ENCODE measurements around the gene RTF1.

The RTF1 gene

DNA sequence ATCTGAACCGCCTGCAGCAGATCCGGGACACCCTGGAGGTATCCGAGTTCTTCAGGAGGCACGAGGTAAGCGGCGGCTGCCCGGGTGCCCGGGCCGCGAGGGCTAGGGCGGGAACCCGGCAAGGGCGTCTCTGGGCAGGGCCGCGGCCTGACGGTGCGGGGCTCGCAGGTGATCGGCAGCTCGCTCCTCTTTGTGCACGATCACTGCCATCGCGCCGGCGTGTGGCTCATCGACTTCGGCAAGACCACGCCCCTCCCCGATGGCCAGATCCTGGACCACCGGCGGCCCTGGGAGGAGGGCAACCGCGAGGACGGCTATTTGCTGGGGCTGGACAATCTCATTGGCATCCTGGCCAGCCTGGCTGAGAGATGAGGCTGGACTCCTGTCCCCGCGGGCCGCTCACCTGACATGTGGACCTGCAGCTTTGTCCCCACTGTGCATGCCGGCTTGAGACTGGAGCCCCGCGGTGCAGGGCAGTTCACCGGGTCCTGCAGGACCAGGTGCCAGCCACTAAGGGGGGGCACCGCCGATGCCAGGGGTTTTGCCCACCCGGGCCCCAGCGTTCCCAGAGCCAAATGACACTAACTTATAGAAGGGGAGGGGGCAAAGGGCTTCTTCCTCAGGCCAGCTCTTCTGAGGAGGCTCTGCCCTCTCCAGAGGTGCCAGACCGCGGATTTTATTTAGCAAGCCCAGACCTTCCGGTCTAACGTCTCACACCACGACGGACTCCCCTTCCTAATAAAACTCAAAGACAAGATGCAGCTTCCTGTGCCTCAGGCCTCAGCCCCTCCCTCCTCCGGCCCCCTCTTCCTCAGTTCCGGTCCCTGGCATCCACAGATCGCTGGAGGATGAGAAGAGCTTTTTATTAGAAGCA lies 86.1 kb downstream of the RTF1 start:
- peak overlapping the region; percentile 37 for H3K4me3 Mint-ChIP-seq
- H3K9me3 Mint-ChIP-seq: no peaks in the 10 kb centered on the region
- H3K27ac Mint-ChIP-seq: no peak overlapping the region
- peaks cover 59% of the 10 kb centered on the region for H3K27me3 Mint-ChIP-seq
- peaks cover 25% of the 10 kb centered on the region for H3K4me1 Mint-ChIP-seq (ENCODE audit: low read depth)
- H3K36me3 Mint-ChIP-seq (ENCODE audit: low read depth): no peaks in the 10 kb centered on the region

DNA sequence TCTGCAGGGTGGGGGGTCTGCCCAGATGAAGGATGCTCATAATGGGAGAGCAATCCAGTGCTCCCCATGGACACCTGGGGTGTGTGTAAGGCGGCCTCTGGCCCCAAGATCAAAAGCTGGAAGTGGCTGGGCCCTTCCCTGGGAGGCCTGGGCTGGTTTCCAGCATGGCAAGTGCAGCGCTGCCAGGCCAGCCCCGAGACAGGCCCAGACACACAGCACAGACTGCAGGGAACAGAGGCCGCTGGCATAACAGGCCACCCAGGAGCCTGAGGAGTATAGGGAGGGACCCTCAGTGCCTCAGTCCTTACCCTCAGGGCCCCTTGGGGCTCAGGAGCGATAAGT lies 86.7 kb downstream of the RTF1 start:
- no peak overlapping the region for H3K4me3 Mint-ChIP-seq
- no peaks in the 10 kb centered on the region for H3K36me3 Mint-ChIP-seq (ENCODE audit: low read depth)
- H3K9me3 Mint-ChIP-seq: no peaks in the 10 kb centered on the region
- H3K27me3 Mint-ChIP-seq: peaks cover 52% of the 10 kb centered on the region
- H3K27ac Mint-ChIP-seq: no peak overlapping the region
- H3K4me1 Mint-ChIP-seq (ENCODE audit: low read depth): peaks cover 25% of the 10 kb centered on the region

DNA sequence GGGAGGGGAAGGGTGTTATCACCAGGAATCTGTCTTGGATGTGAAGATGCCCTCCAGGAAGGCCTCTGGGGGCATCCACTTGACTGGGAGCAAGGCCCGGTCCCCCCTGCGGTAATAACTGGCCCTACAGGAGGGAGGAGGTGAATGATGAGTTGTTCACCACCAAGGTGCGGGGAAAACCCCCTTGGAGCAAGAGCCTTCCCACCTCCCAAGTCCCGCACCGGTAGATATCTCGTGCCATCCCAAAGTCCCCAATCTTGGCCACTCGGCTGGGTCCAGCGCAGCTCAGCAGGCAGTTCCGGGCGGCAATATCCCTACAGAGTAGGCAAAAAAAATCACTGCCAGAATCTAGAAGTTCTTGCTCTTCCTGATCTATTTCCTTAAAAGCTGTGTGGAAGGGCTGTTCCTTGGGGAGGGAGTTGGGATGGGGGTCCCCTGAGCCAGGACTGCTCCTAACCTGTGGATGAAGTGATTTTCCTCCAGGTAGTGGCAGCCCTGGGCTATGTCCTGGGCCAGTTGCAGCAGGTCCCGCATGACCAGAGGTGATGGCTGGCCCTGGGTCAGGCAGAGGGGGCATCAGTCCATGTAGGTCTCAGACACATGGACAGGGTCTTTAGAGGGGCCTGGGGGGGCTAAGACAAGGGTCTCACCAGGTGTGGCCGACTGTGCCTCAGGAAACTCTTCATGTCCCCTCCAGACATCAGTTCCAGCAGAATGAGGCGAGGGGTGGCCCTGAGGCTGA lies 88.0 kb downstream of the RTF1 start:
- no peaks in the 10 kb centered on the region for H3K9me3 Mint-ChIP-seq
- no peaks in the 10 kb centered on the region for H3K36me3 Mint-ChIP-seq (ENCODE audit: low read depth)
- H3K27ac Mint-ChIP-seq: no peak overlapping the region
- no peak overlapping the region for H3K4me3 Mint-ChIP-seq
- H3K27me3 Mint-ChIP-seq: peaks cover 40% of the 10 kb centered on the region
- peaks cover 25% of the 10 kb centered on the region for H3K4me1 Mint-ChIP-seq (ENCODE audit: low read depth)

DNA sequence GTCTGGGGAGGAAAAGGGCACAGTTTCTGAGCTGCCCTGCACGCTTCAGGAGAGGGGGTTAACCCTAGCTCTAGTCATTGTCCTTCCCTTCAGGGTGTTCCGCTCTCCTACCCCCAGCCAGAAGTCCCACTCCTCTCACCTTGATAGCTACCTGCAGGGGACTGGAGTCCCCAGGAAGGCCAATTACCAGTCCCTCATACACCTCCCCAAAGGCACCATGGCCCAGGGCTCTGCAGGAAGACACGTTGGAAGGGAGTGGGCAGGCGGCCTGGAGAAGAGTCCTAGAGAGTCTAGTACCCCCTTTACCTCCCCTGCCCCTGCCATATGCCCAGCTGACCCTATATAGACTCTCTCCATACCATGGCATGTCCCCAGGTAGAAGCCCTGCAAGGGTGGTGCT lies 88.9 kb downstream of the RTF1 start:
- Mint-ChIP-seq H3K27me3 (peaks cover 41% of the 10 kb centered on the region), H3K36me3 (ENCODE audit: low read depth) (no peaks in the 10 kb centered on the region), H3K27ac (no peak overlapping the region), H3K4me3 (no peak overlapping the region), H3K9me3 (no peaks in the 10 kb centered on the region), H3K4me1 (ENCODE audit: low read depth) (peaks cover 25% of the 10 kb centered on the region)

DNA sequence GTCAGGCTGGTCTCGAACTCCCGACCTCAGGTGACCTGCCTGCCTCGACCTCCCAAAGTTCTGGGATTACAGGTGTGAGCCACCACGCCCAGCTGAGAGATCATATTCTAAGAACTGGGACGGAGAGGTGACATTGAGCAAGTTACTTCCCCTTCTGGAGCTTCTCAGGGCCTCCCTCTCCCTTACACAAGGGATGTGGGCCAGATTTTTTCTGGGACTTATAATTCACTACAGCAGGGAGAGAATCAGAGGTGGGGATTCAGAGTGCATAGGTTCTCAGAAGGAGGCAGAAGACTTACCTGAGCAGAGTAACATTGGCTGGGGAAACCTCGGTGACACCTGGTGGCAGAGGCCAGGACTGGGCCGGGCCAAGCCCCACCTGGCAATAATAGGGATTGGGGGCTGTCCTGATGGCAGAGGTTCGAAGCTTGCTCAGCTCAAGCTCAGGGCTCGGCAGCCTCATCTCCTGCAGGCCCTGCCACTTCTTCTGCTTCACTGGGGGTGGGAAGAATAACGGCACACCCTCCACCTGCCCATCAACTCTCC lies 90.0 kb downstream of the RTF1 start:
- H3K27ac Mint-ChIP-seq: no peak overlapping the region
- H3K4me1 Mint-ChIP-seq (ENCODE audit: low read depth): peaks cover 16% of the 10 kb centered on the region
- no peaks in the 10 kb centered on the region for H3K9me3 Mint-ChIP-seq
- H3K4me3 Mint-ChIP-seq: no peak overlapping the region
- H3K27me3 Mint-ChIP-seq: peaks cover 36% of the 10 kb centered on the region
- H3K36me3 Mint-ChIP-seq (ENCODE audit: low read depth): no peaks in the 10 kb centered on the region

DNA sequence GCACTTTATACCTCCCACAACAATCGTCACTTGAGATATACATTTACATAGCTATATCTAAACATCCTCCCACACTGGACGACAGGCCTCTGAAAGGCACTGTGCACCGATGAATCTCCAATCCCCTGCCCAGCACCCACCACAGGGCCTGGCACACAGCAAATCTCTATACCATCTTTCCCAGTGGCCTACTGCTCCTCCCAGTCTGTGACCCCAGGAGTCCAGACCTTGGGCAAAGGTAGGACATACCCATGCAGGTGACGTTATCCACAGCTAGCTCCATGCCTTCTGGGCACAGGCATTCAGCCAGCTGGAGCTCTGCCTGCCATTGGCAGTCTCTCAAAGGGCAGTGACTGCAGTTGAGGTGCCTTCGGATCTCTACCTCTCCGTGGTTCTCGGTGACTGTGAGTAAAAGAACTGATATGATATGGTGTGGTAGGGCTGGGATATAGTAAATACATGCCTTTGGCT lies 91.0 kb downstream of the RTF1 start:
- H3K27ac Mint-ChIP-seq: no peak overlapping the region
- H3K27me3 Mint-ChIP-seq: peaks cover 36% of the 10 kb centered on the region
- H3K9me3 Mint-ChIP-seq: no peaks in the 10 kb centered on the region

DNA sequence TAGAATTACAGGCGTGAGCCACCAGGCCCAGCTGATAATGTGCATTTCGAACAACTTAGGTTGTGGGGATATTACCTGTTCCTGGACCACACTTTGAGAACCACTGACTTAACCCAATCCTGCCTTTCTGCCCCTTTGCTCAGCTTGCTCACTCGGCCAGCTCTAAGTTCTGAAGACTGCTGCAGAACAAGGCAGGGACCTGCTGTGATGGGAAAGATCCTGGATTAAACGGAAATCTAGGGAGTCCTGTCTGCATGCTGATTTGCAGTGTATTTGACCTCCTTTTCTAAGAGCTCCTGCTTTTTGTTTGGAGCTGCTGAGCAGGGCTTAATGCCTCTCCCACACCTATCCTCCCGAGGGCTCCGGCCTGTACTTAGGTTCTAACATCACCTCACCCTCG lies 93.8 kb downstream of the RTF1 start:
- H3K36me3 Mint-ChIP-seq (ENCODE audit: low read depth): no peaks in the 10 kb centered on the region
- H3K4me1 Mint-ChIP-seq (ENCODE audit: low read depth): peaks cover 28% of the 10 kb centered on the region
- no peak overlapping the region for H3K27ac Mint-ChIP-seq
- H3K9me3 Mint-ChIP-seq: no peaks in the 10 kb centered on the region
- H3K4me3 Mint-ChIP-seq: no peak overlapping the region
- H3K27me3 Mint-ChIP-seq: peaks cover 28% of the 10 kb centered on the region

More for the DNA sequence above, 91.0 kb downstream of the RTF1 start:
- H3K4me1 Mint-ChIP-seq (ENCODE audit: low read depth): peaks cover 15% of the 10 kb centered on the region
- no peak overlapping the region for H3K4me3 Mint-ChIP-seq
- H3K36me3 Mint-ChIP-seq (ENCODE audit: low read depth): no peaks in the 10 kb centered on the region

DNA sequence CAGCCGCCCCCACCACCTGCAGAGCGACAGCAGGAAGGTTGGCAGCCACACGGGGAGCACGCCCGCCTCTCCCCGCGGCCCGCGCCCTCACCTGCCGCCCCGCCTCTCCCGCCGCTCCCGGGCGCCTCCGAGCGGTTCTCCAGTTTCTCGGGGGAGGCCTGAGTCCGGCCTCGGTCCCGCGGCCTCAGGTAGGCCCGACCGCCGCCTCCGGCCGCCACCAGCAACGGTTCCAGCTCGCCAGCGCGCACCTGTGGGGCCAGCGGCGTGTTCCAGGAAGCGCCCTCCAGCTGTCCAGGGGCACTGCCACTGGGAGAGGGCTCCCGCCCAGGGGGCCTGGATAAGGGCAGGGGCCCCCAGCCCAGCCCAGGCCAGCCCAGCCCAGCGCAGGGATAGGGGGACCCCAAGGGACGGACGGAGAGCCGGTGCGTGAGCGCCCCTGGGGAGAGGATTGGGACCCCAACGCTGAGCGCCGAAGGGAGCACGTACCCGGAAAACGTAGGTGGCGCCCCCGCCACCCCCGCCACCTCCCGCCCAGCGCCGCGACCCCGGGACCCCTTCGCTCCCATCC lies 94.5 kb downstream of the RTF1 start:
- Mint-ChIP-seq H3K27me3 (peaks cover 28% of the 10 kb centered on the region), H3K4me3 (no peak overlapping the region), H3K27ac (no peak overlapping the region)

DNA sequence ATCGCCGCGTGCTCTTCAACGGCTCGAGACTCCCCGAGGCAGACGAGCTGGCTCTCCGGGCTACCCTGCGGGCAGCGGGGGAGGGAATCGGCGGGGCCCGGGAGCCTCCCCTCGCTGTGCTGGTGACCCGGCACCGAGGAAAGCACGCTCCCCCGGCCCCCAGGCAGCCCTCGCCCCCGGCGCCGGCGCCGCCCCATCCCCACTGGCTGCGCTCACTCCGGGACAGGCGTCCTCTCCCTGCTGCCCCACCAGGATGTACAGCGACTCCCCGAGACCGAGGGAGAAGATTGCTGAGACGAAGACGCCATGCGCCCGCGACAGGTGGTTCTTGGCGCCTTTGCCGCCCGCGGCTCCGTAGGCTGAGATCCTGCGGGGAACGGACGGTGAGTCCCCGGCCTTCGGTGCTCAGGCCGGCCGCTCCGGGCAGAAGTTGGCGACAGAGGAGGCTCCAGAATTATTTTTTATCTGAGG lies 95.0 kb downstream of the RTF1 start:
- Mint-ChIP-seq H3K27ac (no peak overlapping the region), H3K9me3 (no peaks in the 10 kb centered on the region), H3K4me3 (peak overlapping the region; percentile 63), H3K36me3 (ENCODE audit: low read depth) (peaks cover 7% of the 10 kb centered on the region), H3K4me1 (ENCODE audit: low read depth) (peaks cover 28% of the 10 kb centered on the region), H3K27me3 (peaks cover 28% of the 10 kb centered on the region)

More for the DNA sequence above, 94.5 kb downstream of the RTF1 start:
- Mint-ChIP-seq H3K9me3 (no peaks in the 10 kb centered on the region), H3K36me3 (ENCODE audit: low read depth) (peaks cover 2% of the 10 kb centered on the region), H3K4me1 (ENCODE audit: low read depth) (peaks cover 28% of the 10 kb centered on the region)

DNA sequence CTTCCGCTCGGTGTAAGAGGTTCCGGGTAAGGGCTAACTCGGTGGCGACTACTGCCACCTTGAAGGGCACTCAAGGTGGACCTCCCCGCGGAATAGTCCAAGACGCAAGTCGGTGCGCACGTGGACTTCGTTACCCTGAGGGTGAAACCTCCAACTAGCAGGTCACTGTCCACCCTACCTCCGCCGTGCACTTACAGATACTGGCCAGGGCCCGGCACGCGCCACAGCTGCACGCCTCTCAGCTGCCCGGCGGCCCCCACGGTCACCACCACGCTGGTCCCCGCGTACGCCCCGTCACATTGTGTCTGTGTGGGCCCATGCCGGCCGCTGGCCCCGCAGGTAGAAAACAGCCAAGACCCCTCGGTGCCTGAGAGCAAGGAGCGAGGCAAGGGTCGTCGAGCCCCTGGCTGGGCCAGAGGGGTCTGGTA lies 95.6 kb downstream of the RTF1 start:
- Mint-ChIP-seq H3K9me3 (no peaks in the 10 kb centered on the region), H3K27me3 (peaks cover 28% of the 10 kb centered on the region), H3K4me3 (peak overlapping the region; percentile 63), H3K36me3 (ENCODE audit: low read depth) (peaks cover 9% of the 10 kb centered on the region), H3K4me1 (ENCODE audit: low read depth) (peaks cover 28% of the 10 kb centered on the region), H3K27ac (no peak overlapping the region)

DNA sequence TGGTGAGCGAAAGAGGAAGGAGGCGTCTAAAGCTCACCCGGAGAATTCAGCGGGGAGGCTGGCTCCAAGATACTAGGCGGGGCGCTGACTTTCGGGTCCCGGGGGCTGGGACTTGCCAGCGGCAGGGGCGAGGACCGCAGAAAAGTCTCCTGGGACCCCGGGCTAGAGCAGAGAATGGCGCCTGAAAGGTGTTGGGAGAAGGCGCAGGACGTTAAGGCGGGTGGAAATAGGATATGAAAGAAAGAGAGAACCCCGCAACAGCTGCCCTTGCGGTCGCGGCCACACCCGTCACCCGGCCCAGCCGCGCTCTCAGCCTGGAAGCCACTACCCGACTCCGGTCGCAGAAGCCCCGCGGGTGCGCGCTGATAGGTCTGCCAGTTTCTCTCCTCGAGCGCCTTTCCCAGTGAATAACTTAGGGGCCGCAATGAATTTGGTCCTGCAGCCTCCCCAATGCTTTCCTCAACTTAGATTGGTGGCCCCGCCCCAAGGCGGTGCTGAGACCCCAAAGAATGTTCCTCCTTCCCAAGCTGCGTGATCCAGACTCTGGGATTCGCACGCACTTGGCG lies 96.1 kb downstream of the RTF1 start:
- H3K27ac Mint-ChIP-seq: no peak overlapping the region
- H3K4me1 Mint-ChIP-seq (ENCODE audit: low read depth): peaks cover 28% of the 10 kb centered on the region
- no peaks in the 10 kb centered on the region for H3K9me3 Mint-ChIP-seq
- peaks cover 28% of the 10 kb centered on the region for H3K27me3 Mint-ChIP-seq
- H3K4me3 Mint-ChIP-seq: peak overlapping the region; percentile 63
- H3K36me3 Mint-ChIP-seq (ENCODE audit: low read depth): peaks cover 9% of the 10 kb centered on the region

DNA sequence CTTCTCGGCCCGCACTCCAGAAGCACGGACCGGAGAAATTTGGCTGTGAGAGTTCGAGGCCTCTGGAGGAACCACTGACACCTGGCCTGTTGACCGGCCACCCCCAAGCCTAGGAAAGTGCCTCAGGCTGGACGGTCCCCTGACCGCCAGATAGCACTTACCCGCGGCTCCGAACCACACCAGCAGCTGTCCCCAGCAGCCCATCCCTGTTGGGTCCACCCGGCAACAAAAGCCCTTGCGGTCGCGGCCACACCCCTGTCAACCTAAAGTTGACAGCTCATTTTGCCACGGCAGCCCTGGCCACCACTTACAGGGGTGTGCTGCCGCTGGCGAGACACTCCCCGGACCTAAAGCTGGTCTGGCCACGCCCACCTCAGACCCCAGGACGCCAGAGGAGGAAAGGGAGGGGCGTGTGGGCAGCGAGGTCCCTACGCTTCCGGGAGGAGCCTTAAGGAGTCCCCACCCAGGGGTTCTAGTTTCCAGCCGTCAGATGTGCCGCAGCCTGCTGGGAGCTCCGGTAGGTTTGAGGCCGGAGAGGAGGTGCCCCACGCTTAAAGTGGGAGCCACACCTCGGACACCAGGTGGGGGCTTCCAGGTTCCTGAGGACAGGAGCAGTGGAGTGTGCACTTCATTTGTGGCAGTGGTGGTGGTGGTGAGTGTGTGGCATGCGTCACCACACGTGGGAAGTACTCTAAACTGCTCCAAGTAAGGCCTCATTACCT lies 96.8 kb downstream of the RTF1 start, which contains the start of gene LTK:
TSS of gene LTK (minus strand) at position 322 of the 722 bp plus-strand sequence. CDS start at position 204, 118 bp downstream.
- Mint-ChIP-seq H3K9me3 (no peaks in the 10 kb centered on the region), H3K27ac (no peak within 1 kb of the TSS), H3K4me3 (peak within 1 kb of the TSS; percentile 63), H3K36me3 (ENCODE audit: low read depth) (peaks cover 9% of the 10 kb centered on the region), H3K4me1 (ENCODE audit: low read depth) (peaks cover 28% of the 10 kb centered on the region), H3K27me3 (peaks cover 28% of the 10 kb centered on the region)

DNA sequence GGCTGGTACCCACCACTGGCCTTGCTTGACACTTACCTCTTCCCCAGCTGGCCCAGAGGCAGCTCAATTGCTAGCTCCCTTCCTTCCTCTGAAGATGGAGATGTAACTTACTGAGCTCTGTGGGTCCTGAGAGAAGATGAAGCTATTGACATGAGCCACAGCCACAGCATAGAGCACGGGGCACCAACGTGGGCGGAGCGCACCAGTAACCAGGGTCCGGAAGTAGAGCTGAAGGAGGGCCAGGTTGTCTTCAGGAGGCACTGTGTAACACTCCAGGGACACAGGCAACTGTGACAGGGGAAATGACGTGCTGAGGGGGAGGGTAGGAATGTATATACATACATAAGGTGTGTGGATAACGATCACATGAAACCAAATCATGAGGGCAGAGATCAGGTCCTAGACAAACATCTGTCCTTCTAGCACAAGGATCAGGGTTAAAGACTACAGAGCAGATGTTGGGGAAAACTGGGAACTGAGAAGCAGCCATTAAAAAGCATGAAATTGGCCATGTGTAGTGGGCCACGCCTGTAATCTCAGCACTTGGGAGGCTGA lies 101.1 kb downstream of the RTF1 start:
- Mint-ChIP-seq H3K9me3 (no peaks in the 10 kb centered on the region), H3K27ac (no peak overlapping the region), H3K4me1 (ENCODE audit: low read depth) (peaks cover 17% of the 10 kb centered on the region), H3K27me3 (peaks cover 8% of the 10 kb centered on the region), H3K4me3 (no peak overlapping the region), H3K36me3 (ENCODE audit: low read depth) (peaks cover 25% of the 10 kb centered on the region)

DNA sequence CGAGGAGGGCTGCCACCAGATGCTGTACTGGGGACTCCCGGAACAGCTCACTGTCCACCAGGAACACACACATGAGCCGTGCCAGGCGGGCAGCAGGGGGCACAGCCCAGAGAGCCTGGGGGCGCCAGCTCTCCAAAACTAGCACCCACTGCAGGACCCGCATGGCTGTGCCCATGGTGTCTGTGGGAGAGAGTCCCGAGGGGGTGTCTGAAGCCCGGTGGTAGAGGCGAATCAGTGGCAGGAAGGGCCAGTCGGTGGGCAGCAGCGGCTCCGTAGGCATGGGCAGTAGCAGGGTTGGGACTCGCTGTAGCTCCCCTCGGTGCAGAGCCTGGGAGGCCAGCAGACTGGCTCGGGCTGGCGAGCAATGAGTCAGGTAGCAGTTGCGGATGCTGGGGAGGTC lies 103.7 kb downstream of the RTF1 start:
- Mint-ChIP-seq H3K4me3 (no peak overlapping the region), H3K27me3 (no peaks in the 10 kb centered on the region), H3K9me3 (no peaks in the 10 kb centered on the region), H3K36me3 (ENCODE audit: low read depth) (peaks cover 30% of the 10 kb centered on the region), H3K27ac (no peak overlapping the region), H3K4me1 (ENCODE audit: low read depth) (no peaks in the 10 kb centered on the region)
